Stimulated activated CD4-positive, alpha-beta T cell treated with anti-CD3 and anti-CD28 coated beads, Interleukin-12 subunit alpha, Interleukin-12 subunit beta, amount 100 ng/mL, for 4 hours (primary cell): ENCODE data around the gene UBE3C.
"Not testable (repeated sequence)": the region's sequence is repeated elsewhere in the genome, so short reads cannot be mapped to it uniquely, and the experiment has no call there.

Experiments
- DNase-seq: peaks from one replicate; pipeline ENCODE4 v3.0.0-alpha.2; 2020

UBE3C gene

GRCh38 chr7:157241631-157242030 lies 102.9 kb downstream of the UBE3C start:
- DNase-seq, result no peak

- no peak for DNase-seq
These were observed 106.0 kb downstream of the UBE3C start for GRCh38 chr7:157244516-157245294.

- no peak for DNase-seq
These were observed 107.3 kb downstream of the UBE3C start for GRCh38 chr7:157246052-157246451.

- no peak for DNase-seq
These were observed 109.9 kb downstream of the UBE3C start for GRCh38 chr7:157248659-157249058.

GRCh38 chr7:157250605-157251228 lies 112.0 kb downstream of the UBE3C start:
- DNase-seq, result peak; percentile 33

- DNase-seq, result not testable (repeated sequence)
These were observed 113.1 kb downstream of the UBE3C start for GRCh38 chr7:157251817-157252216.

GRCh38 chr7:157253850-157254249 lies 115.1 kb downstream of the UBE3C start:
- no peak for DNase-seq

GRCh38 chr7:157254781-157255180 lies 116.1 kb downstream of the UBE3C start:
- DNase-seq, result not testable (repeated sequence)

- DNase-seq, result no peak
These were observed 116.5 kb downstream of the UBE3C start for GRCh38 chr7:157255201-157255606.

GRCh38 chr7:157263156-157263555 lies 124.4 kb downstream of the UBE3C start:
- no peak for DNase-seq

GRCh38 chr7:157265051-157265450 lies 126.3 kb downstream of the UBE3C start:
- no peak for DNase-seq

GRCh38 chr7:157266272-157266671 lies 127.5 kb downstream of the UBE3C start:
- DNase-seq, result no peak

- no peak for DNase-seq
These were observed 128.8 kb downstream of the UBE3C start for GRCh38 chr7:157267516-157267915.

GRCh38 chr7:157267956-157268355 lies 129.2 kb downstream of the UBE3C start:
- no peak for DNase-seq

- DNase-seq, result no peak
These were observed 129.8 kb downstream of the UBE3C start for GRCh38 chr7:157268540-157268939.

GRCh38 chr7:157269341-157270059 lies 130.8 kb downstream of the UBE3C start:
- no peak for DNase-seq

GRCh38 chr7:157270060-157270444 lies 131.3 kb downstream of the UBE3C start:
- no peak for DNase-seq

GRCh38 chr7:157271315-157271990 lies 132.7 kb downstream of the UBE3C start:
- DNase-seq, result no peak

GRCh38 chr7:157271991-157272324 lies 133.2 kb downstream of the UBE3C start:
- no peak for DNase-seq

- no peak for DNase-seq
These were observed 133.9 kb downstream of the UBE3C start for GRCh38 chr7:157272351-157273207.

- DNase-seq, result peak; percentile 62
These were observed 134.7 kb downstream of the UBE3C start for GRCh38 chr7:157273208-157274093.
